SJCRH30 (cell line): ENCODE measurements around the gene RUNX1. TPM values are rescaled to one million over a fixed set of nuclear protein-coding genes. Genes with fewer than 3 reads are reported as not detected.

Experiments used
- DNase-seq, 2 experiments: peaks; one replicate each; pipeline ENCODE4 v3.0.0-alpha.2; 2015 to 2020
- H3K27ac ChIP-seq: fragments of 250-450 bp; sonication (Bioruptor Pico); 2 replicates; pipeline ENCODE4 v1.5.1; 2020; ENCODE audit warnings: mild to moderate bottlenecking, moderate library complexity
- H3K27me3 ChIP-seq: fragments of 250-450 bp; sonication (Bioruptor Pico); 2 replicates; pipeline ENCODE4 v1.5.1; 2020; ENCODE audit warnings: mild to moderate bottlenecking, moderate library complexity
- H3K36me3 ChIP-seq: fragments of 250-450 bp; sonication (Bioruptor Pico); 2 replicates; pipeline ENCODE4 v1.5.1; 2020; ENCODE audit warnings: mild to moderate bottlenecking, moderate library complexity
- H3K4me1 ChIP-seq: fragments of 250-450 bp; sonication (Bioruptor Pico); 2 replicates; pipeline ENCODE4 v1.5.1; 2020; ENCODE audit warnings: mild to moderate bottlenecking, moderate library complexity
- H3K4me3 ChIP-seq: fragments of 250-450 bp; sonication (Bioruptor Pico); 2 replicates; pipeline ENCODE4 v1.5.1; 2020; ENCODE audit warnings: mild to moderate bottlenecking, moderate library complexity
- H3K9me3 ChIP-seq: fragments of 250-450 bp; sonication (Bioruptor Pico); replicated peaks from 2 replicates; pipeline ENCODE4 v1.5.1; 2020; ENCODE audit warnings: mild to moderate bottlenecking, moderate library complexity
- total RNA-seq: library from RNA; depleted of rRNA; stranded (reverse); fragments of >200 nt; shearing (Covaris generic); gene quantifications from 2 replicates; pipeline ENCODE4 v1.2.3, GENCODE V29; 2014; rRNA removed

RUNX1 gene
- 21.7 and 23.7 TPM in 2 replicates for total RNA-seq

DNA sequence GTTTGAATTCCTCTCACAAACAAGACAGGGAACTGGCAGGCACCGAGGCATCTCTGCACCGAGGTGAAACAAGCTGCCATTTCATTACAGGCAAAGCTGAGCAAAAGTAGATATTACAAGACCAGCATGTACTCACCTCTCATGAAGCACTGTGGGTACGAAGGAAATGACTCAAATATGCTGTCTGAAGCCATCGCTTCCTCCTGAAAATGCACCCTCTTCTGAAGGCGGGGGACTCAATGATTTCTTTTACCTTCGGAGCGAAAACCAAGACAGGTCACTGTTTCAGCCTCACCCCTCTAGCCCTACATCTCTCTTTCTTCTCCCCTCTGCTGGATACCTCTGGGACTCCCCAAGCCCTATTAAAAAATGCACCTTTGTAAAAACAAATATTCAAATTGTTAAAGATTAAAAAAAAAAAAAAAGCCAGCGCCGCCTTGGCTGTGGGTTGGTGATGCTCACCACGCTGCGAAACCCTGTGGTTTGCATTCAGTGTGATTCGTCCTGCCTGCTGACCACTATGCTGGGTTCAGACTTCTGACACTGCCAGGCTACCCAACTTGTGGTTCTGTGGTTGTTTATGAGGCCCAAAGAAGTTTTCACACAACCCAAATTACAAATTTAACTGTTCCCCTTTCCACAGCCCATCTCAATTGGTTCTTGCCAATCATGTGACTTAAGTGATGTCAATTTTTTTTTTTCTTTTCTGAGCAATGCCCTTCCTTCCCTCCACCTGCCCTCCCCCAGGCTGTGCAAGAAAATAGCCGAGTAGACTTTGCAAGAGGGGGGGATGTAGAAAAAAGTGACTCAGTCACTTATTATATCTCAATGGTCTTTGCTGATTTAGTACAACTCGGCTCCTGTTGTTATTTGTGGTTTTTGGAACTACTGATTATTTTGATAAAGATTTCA lies at the start of gene RUNX1:
Gene RUNX1 (minus strand): TSS at position 597 of the 912 bp plus-strand sequence.
- DNase-seq = peak; percentile 77 to 84
- Histone ChIP-seq H3K27ac (peak within 1 kb of the TSS; percentile 80), H3K36me3 (peaks cover 20% of the 10 kb centered on the region), H3K9me3 (no peaks in the 10 kb centered on the region), H3K4me1 (peaks cover 26% of the 10 kb centered on the region), H3K27me3 (no peaks in the 10 kb centered on the region), H3K4me3 (peak within 1 kb of the TSS; percentile 65)

DNA sequence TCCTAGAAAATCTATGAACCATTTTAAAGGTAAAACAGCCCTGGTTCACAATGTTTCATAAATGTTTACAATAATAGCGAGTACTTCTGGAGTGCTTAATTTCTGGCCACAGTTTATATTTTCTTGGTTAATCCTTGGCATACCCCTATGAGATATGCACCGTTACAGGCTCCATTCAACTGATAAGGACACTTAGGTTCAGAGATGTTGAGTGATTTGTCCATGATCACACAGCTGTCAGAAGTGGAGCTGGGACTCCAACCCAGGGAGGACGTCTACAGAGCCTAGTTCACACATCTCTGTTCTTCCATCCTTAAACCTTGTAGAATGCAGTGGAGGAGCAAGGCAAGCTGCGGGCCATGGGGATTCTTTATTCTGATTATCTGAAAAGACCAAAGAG lies 48.4 kb upstream of the RUNX1 start:
- Histone ChIP-seq H3K27ac (no peak overlapping the region), H3K36me3 (no peaks in the 10 kb centered on the region), H3K27me3 (no peaks in the 10 kb centered on the region), H3K4me3 (no peak overlapping the region), H3K9me3 (0 out of 2 replicates have a peak, but pooled peaks cover 2% of the 10 kb centered on the region), H3K4me1 (peaks cover 2% of the 10 kb centered on the region)
- no peak for DNase-seq

DNA sequence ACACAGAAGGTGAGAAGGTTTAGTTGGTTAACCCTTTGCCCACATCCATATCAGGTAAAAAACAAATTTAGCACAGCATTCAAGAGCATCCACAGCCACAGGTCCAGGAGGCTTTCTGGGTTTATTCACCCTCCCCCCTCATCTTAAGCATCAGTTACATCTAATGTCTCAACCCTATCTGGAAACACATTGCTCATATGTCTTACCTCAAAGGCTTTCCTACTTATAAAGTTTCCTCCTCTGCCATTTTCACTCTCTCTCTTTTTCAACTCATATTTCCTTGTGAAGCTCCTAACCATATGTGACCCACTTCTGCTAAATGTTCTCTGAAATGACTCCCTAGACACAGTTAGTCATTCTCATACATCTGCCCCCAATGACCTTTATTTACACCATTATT lies 47.9 kb upstream of the RUNX1 start:
- no peak for DNase-seq
- Histone ChIP-seq H3K4me1 (no peaks in the 10 kb centered on the region), H3K36me3 (no peaks in the 10 kb centered on the region), H3K9me3 (0 out of 2 replicates have a peak, but pooled peaks cover 2% of the 10 kb centered on the region), H3K27ac (no peak overlapping the region), H3K4me3 (no peak overlapping the region), H3K27me3 (no peaks in the 10 kb centered on the region)

DNA sequence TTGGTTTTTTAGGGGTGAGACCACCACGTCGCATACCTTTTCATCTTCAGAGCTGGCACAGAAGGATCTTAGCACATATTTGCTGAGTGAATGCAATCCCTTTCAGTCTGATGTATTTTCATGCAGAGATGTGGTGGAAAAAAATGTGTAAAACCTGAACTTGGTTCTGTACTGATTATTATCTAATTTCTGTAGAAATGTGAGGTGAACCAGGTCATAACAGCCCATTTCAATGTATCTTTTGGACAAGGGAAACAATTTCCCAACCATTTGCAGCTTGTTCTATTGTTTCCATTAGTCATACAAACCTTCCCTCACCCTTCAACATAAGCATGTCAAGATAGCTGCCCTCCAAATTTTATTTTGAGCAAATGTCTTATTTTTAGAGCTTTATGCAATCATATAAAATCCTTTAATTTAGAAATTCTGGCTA lies 46.8 kb upstream of the RUNX1 start:
- no peak for DNase-seq
- no peak overlapping the region for H3K4me3 ChIP-seq
- H3K9me3 ChIP-seq = 0 out of 2 replicates have a peak, but pooled peaks cover 2% of the 10 kb centered on the region
- H3K4me1 ChIP-seq = no peaks in the 10 kb centered on the region
- H3K27ac ChIP-seq = no peak overlapping the region
- no peaks in the 10 kb centered on the region for H3K36me3 ChIP-seq
- H3K27me3 ChIP-seq = no peaks in the 10 kb centered on the region

DNA sequence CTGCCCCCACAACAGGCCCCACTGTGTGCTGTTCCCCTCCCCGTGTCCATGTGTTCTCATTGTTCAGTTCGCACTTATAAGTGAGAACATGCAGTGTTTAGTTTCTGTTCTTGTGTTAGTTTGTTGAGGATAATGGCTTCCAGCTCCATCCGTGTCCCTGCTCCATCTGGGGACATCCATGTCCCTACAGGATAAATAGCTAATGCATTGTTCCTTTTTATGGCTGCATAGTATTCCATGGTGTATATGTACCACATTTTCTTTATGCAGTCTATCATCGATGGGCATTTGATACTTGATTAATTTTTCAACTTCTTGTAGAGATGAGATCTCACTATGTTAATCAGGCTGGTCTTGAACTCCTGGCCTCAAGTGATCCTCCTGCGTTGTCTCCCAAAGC lies 44.4 kb upstream of the RUNX1 start:
- H3K4me3 ChIP-seq = no peak overlapping the region
- DNase-seq = no peak
- no peaks in the 10 kb centered on the region for H3K27me3 ChIP-seq
- no peak overlapping the region for H3K27ac ChIP-seq
- H3K4me1 ChIP-seq = no peaks in the 10 kb centered on the region
- no peaks in the 10 kb centered on the region for H3K36me3 ChIP-seq
- 0 out of 2 replicates have a peak, but pooled peaks cover 10% of the 10 kb centered on the region for H3K9me3 ChIP-seq

DNA sequence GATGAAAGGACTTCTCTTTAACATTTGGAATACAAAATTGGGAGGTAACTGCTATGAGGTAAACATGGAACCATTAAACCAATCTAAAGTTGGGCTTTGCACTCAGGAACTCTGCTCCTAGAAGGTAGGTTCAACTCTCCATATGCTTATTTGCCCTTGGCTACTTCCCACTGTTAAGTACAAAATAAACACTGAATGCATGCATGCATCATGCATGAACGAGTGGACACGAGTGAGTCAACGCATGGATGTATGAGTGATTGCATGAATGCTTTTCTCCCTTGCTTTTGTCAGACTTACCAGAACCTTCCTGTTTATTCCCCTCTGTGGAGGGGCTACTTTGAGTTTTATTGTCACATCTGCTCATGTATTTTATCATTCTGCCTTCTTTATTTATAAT lies 42.4 kb upstream of the RUNX1 start:
- Histone ChIP-seq H3K27me3 (no peaks in the 10 kb centered on the region), H3K4me3 (no peak overlapping the region), H3K36me3 (no peaks in the 10 kb centered on the region), H3K27ac (no peak overlapping the region), H3K4me1 (peaks cover 10% of the 10 kb centered on the region), H3K9me3 (0 out of 2 replicates have a peak, but pooled peaks cover 10% of the 10 kb centered on the region)
- DNase-seq = no peak

DNA sequence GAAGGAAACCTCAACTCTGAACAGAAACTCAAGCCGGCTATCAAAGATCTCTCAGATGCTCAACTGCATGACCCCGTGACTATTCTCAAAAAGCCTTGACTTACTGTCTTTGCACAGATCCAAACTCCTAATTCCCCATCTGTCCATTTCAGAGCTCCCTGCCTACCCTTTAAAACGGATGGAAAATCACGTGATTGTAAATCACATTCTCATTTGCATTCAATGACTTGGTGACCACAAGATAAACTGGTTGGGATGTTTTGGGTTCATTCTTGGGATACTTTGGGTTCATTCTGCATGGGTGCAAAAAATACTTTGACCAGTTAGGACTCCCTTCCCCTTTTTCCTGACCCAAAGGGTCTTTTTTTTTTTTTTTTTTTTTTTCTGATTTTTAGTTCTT lies 41.3 kb upstream of the RUNX1 start:
- Histone ChIP-seq H3K9me3 (peaks cover 17% of the 10 kb centered on the region; the same call in 1 of the 2 replicates), H3K27ac (no peak overlapping the region), H3K4me1 (peaks cover 11% of the 10 kb centered on the region), H3K4me3 (no peak overlapping the region), H3K36me3 (no peaks in the 10 kb centered on the region), H3K27me3 (no peaks in the 10 kb centered on the region)
- DNase-seq = no peak

DNA sequence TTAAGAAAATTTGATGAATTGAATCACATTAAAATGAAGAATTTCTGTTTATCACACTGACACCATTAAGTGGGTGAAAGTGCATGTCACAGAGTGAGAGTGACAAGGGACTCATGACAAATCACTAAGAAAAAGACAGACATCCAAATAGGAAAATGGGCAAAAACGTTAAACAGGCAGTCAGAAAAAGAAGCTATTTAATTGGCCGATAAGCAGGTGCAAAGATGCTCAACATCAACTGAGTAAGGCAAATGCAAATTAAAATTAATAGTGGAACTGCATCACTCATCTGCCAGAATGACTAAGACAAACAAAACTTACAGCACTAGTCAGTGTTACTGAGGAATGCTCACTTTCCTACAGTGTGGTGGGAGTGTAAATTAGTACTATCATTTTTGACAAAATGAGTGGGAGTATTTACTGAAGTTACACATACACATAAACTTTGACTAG lies 39.2 kb upstream of the RUNX1 start:
- Histone ChIP-seq H3K4me1 (peaks cover 18% of the 10 kb centered on the region), H3K9me3 (peaks cover 22% of the 10 kb centered on the region; the same call in 1 of the 2 replicates), H3K36me3 (no peaks in the 10 kb centered on the region), H3K4me3 (no peak overlapping the region), H3K27me3 (no peaks in the 10 kb centered on the region), H3K27ac (no peak overlapping the region)
- DNase-seq = no peak

DNA sequence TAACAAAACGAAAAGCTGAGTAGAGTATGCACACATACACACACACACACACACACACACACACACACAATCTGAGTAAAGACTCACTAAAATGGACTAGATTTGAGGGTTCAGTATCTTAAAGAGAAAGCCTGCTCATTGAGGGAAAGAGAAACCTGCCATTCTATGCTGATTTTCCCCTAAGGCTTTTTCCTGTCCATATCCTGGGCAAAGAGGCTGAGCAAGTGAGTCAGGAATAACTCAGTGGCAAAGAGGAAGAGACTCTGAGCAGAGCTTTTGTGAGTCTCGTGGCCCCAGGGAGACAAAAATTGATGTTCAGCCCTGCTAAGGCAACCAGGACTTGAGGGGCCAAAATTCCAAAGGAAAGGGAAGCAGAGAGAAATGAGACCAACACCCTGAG lies 37.3 kb upstream of the RUNX1 start:
- DNase-seq = peak in 1 of 2 experiments; percentile 17
- no peak overlapping the region for H3K4me3 ChIP-seq

DNA sequence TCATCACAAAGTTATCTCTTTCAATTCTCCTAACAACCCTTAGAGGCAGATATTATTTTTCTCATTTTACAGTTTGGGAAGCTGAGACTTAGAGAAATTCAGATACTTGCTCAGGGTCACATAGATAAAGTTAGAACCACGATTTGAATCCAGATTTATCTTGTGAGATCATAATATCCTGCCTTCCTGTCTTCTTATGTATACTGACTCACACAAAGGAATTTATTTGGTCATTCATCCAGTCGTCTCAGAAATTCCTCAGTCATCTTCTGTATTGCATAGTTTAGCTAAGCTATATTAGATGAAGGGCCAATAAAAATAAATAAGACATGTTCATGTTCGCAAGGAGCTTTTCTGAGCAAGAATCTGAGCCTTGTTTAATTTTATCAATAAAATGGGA lies 35.8 kb upstream of the RUNX1 start:
- DNase-seq = no peak
- Histone ChIP-seq H3K4me1 (peaks cover 21% of the 10 kb centered on the region), H3K27ac (peak overlapping the region; percentile 35; the same call in 1 of the 2 replicates), H3K27me3 (no peaks in the 10 kb centered on the region), H3K36me3 (no peaks in the 10 kb centered on the region), H3K9me3 (peaks cover 18% of the 10 kb centered on the region; the same call in 1 of the 2 replicates), H3K4me3 (no peak overlapping the region)

More for the DNA sequence above, 37.3 kb upstream of the RUNX1 start:
- peaks cover 18% of the 10 kb centered on the region for H3K4me1 ChIP-seq
- no peaks in the 10 kb centered on the region for H3K27me3 ChIP-seq
- H3K36me3 ChIP-seq = no peaks in the 10 kb centered on the region
- H3K27ac ChIP-seq = no peak overlapping the region
- H3K9me3 ChIP-seq = peaks cover 22% of the 10 kb centered on the region; the same call in 1 of the 2 replicates

DNA sequence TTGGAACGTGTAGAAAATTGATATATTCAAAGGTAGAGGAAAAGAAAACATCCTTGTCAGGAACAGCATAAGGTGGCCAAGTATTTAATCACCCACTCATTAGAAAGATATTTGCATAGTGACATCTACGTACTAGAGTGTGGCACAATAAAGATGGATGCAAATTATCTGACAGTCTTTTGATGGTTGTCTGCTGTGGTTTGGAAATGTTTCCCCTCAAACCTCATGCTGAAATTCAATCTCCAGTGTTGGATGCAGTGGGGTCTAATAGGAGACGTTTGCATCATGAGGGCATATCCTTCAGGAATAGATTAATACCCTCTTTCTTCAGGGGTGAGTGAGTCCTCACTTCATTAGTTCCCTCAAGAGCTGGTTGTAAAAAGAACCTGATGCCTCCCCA lies 34.1 kb upstream of the RUNX1 start:
- H3K27ac ChIP-seq = no peak overlapping the region
- no peaks in the 10 kb centered on the region for H3K27me3 ChIP-seq
- peaks cover 15% of the 10 kb centered on the region; the same call in 1 of the 2 replicates for H3K9me3 ChIP-seq
- peaks cover 21% of the 10 kb centered on the region for H3K4me1 ChIP-seq
- H3K36me3 ChIP-seq = no peaks in the 10 kb centered on the region
- H3K4me3 ChIP-seq = no peak overlapping the region
- DNase-seq = no peak

DNA sequence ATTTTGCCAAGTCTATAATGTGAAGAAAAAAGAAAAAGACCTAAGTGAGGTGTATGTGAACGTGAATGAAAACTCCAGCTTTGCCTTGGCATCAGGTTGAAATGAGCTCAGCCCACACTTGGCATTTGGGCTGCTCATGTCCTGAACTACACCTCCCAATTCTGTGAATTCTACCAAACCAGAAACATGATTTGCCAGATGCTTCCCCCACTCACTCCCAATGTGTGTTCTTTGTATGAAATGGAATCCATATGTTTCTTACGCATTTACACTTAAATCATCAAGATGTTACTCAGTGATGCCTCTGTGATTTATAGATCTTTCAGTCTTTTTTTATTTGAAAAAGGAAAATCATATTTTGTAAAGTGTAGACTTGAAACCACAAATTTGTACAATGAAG lies 32.8 kb upstream of the RUNX1 start:
- Histone ChIP-seq H3K27me3 (no peaks in the 10 kb centered on the region), H3K9me3 (peaks cover 15% of the 10 kb centered on the region; the same call in 1 of the 2 replicates), H3K36me3 (no peaks in the 10 kb centered on the region), H3K27ac (no peak overlapping the region), H3K4me3 (no peak overlapping the region), H3K4me1 (peaks cover 15% of the 10 kb centered on the region)
- no peak for DNase-seq

DNA sequence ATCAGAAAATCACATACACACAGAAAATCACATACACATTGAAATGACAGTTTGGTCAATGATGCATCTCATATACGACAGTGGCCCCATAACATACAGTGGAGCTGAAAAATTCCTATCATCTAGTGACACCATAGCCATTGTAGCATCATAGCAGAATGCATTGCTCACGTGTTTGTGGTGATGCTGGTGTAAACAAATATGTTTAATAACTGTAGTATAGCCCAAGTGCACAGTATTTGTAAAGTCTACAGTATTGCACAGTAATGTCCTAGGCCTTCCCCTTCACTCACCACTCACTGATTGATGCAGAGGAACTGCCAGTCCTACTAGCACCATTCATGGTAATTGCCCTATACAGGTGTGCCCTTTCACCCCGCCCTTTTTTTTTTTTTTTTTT lies 30.1 kb upstream of the RUNX1 start:
- H3K4me3 ChIP-seq = no peak overlapping the region
- no peaks in the 10 kb centered on the region for H3K27me3 ChIP-seq
- 0 out of 2 replicates have a peak, but pooled peaks cover 3% of the 10 kb centered on the region for H3K4me1 ChIP-seq
- DNase-seq = no peak
- no peak overlapping the region for H3K27ac ChIP-seq
- 0 out of 2 replicates have a peak, but pooled peaks cover 1% of the 10 kb centered on the region for H3K9me3 ChIP-seq
- H3K36me3 ChIP-seq = no peaks in the 10 kb centered on the region

DNA sequence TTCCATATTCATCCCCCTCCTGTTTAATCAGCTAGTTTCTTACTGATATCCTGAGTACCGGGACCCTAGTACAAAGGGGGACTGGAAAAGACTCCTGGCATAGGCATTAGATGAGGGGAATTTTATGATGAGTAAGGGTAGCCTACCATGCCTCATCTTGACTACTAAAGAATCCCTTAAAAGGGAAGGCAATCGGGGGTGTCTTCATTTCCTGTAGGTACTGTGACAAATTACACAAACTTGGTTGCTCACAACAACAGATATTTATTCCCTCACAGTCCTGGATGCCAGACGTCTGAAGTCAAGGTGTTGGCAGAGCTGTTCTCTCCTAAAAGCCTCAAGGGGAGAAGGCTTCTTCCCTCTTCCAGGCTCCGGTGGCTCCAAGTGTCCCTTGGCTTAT lies 28.9 kb upstream of the RUNX1 start:
- H3K27ac ChIP-seq = no peak overlapping the region
- H3K27me3 ChIP-seq = no peaks in the 10 kb centered on the region
- H3K4me3 ChIP-seq = no peak overlapping the region
- H3K9me3 ChIP-seq = peaks cover 3% of the 10 kb centered on the region; the same call in 1 of the 2 replicates
- H3K36me3 ChIP-seq = no peaks in the 10 kb centered on the region
- H3K4me1 ChIP-seq = 0 out of 2 replicates have a peak, but pooled peaks cover 3% of the 10 kb centered on the region
- DNase-seq = no peak

DNA sequence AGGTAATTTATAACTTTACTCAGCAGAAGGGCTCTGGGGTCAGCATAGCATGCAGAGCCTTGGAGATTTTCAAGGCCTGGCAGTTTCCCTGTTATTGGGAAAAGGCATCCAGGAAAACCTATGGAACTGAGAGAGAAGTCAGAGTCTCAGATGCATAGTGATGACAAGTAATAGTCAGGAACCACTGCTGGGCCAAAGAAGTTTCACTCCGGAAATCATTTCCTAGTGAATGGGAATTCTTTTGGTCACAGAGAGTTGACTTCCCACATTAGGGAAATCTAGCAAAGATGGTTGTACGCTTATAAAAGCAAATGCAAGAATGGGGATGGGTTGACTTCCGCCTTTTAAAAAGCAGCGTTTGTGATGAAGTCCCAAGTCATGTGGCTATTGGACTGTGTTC lies 28.4 kb upstream of the RUNX1 start:
- no peak for DNase-seq
- H3K36me3 ChIP-seq = no peaks in the 10 kb centered on the region
- H3K4me1 ChIP-seq = 0 out of 2 replicates have a peak, but pooled peaks cover 3% of the 10 kb centered on the region
- peaks cover 3% of the 10 kb centered on the region; the same call in 1 of the 2 replicates for H3K9me3 ChIP-seq
- H3K27ac ChIP-seq = no peak overlapping the region
- no peak overlapping the region for H3K4me3 ChIP-seq
- no peaks in the 10 kb centered on the region for H3K27me3 ChIP-seq
